GM18507 (cell line): ENCODE measurements around the gene BLM.
"Not testable (repeated sequence)": the region's sequence is repeated elsewhere in the genome, so short reads cannot be mapped to it uniquely, and the experiment has no call there.

Experiments
- DNase-seq: peaks from one replicate; pipeline ENCODE4 v3.0.0; 2011; ENCODE audit warnings: low read depth; ENCODE audit not compliant: insufficient read length; ENCODE audit errors: extremely low spot score
- FAIRE-seq: peaks from 2 replicates; lab custom pipeline; 2011; peaks lifted over from hg19 to GRCh38; lab: Jason Lieb, UNC

BLM gene

DNA sequence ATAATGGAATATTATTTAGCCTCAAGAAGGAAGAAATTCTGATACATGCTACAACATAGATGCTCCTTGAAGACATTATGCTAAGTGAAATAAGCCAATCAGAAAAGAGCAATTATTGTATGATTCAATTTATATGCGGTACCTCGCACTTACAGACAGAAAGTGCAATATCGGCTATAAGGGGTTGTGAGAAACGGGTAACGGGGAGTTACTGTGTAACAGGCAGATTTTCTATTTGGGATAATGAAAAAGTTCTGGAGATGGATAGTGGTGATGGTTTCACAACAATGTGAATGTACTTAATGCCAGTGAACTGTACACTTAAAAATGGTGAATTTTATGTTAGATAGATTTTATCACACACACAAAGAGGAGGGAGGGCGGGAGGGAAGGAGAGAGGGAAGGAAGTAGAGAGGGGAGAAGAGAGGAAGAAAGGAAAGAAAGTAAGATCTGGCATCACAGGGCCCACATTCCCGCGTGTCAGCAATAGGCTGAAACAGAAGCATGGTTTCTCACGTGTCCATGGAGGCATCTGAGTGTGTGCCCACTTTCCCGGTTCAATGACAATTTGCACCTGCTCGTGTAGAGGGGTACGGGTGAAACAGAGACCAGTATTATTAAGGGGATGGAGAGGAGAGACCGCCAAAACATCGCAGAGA, 700 bp upstream of the BLM start:
- no peak for FAIRE-seq
- DNase-seq = no peak

GRCh38 chr15:90718232-90718631, 1.1 kb downstream of the BLM start:
- FAIRE-seq (no peak), DNase-seq (no peak)

DNA sequence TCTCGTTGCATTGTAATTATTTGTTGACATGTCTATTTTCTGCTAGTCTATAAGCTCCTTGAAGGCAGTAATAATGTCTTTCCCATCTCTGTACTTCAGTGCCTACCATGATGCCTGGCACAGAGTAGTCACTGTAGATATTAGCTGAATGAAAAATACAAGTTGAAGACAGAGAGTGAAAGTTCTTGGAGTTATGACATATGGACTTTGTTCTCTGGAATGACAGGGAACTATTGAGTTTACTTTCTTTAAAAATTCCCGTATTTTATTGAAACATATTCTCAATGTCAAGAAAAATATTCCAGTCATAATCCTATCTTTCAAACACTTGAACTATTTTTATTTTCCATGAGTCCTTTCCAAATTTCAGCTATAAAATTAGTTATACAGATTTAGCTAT, 3.0 kb downstream of the BLM start:
- FAIRE-seq = no peak
- DNase-seq = no peak

DNA sequence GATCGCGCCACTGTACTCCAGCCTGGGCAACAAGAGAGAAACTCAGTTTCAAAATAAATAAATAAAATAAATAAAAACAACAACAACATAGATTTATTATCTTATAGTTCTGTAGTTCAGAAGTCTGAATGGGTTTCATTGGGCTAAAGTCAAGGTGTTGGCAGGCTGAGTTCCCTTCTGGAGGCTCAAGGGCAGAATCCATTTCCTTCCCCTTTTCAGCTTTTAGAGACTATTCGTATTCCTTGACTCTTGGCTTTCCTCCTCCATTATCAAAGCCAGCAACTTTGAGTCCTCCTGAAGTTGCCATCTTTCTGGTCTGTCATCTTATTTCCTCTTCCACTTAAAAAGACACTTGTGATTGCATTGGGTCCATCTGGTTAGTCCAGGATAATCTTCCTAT, 12.1 kb downstream of the BLM start:
- DNase-seq (no peak), FAIRE-seq (no peak)

- no peak for DNase-seq
- no peak for FAIRE-seq
These were observed 13.1 kb downstream of the BLM start for GRCh38 chr15:90730290-90730689.

GRCh38 chr15:90735923-90736322, 18.8 kb downstream of the BLM start:
- no peak for DNase-seq
- FAIRE-seq = peak; percentile 21

GRCh38 chr15:90740545-90740944, 23.4 kb downstream of the BLM start:
- not testable (repeated sequence) for FAIRE-seq, DNase-seq

DNA sequence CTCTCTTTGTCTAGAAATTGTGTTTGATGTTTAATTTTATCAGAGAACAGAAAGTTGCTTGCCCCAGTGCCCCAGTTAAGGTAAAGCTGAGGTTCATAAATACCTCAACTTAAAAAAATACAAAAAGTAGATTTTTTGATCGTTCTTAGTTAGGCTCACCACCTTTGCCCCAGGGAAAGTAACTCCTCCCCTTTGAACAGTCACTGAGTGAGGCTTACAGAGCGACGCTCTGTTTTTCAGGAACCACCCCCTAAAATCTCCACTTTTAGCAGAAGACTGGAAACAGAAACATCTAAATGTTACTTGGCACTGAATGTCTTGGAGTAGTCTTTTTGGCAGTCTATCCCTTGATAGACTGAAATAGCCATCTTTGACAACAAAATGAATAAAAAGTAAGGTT, 24.9 kb downstream of the BLM start:
- FAIRE-seq = no peak
- no peak for DNase-seq

DNA sequence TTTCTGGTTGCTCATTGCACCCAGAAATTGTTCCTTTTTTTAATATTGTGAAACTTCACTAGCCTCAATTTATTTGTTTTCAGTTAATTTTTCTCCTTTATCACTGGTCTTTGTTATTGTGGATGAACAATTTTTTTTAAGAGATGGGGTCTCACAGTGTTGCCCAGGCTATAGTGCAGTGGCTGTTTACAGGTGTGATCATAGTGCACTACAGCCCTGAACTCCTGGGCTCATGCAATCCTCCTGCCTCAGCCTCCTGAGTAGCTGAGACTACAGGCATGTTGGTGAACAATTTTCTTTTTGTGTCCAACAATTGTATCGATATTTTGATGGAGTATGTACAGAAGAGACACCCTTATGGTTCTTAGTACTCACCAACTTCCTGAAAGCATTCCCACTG, 26.3 kb downstream of the BLM start:
- no peak for FAIRE-seq
- DNase-seq = no peak

DNA sequence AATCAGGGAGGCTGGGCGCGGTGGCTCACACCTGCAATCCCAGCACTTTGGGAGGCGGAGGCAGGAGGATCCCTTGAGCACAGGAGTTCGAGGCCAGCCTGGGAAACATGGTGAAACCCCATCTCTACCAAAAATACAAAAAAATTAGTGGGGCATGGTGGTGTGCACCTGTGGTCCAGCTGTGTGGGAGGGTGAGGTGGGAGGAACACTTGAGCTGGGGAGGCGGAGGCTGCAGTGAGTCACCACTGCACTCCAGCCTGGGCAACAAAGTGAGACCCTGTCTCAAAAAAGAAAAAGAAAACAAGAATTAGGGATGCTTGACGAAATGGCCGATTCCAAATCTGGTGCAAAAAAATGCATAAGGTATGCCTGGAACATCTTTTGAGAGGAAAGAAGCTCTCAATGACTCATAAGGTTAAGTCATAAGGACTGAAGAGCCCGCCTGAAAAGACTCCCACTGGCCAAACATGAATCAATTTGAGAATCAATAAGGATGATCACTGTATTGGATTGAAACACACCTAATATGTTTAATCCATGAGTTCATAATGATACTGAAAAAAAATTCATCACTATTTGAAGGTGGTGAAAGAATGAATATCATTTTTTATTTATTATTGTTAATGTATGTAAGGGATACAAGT, 27.7 kb downstream of the BLM start:
- no peak for FAIRE-seq
- DNase-seq = no peak

- DNase-seq = no peak
- FAIRE-seq = no peak
These were observed 32.6 kb downstream of the BLM start for GRCh38 chr15:90749754-90750153.

GRCh38 chr15:90750186-90750585, 33.0 kb downstream of the BLM start:
- no peak for DNase-seq
- no peak for FAIRE-seq

DNA sequence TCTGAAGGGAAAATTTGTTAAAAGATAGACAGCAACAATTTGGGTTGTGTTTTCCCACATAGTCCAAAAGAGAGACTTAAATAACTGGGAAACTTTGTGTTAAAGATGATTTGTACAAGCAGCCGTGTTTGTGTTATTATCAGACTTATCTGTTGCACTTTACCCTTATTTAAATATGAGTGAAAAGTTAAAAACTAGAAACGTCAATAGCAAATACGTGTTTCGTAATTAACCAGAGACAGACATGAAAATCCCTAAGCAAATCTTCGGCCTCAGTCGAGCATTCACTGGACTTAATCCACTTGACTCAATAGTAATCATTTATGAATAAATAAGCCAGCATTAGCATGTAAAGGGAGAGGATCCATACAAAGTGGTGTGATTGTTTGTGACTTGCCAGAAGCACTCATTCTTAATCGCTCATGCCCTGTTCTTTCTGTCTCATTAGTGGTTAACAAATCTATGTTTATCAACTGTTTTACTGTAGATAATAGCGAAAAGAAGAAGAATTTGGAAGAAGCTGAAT, 34.2 kb downstream of the BLM start:
- FAIRE-seq (peak; percentile 12), DNase-seq (no peak)

- DNase-seq (no peak), FAIRE-seq (no peak)
These were observed 39.8 kb downstream of the BLM start for GRCh38 chr15:90756916-90757315.

DNA sequence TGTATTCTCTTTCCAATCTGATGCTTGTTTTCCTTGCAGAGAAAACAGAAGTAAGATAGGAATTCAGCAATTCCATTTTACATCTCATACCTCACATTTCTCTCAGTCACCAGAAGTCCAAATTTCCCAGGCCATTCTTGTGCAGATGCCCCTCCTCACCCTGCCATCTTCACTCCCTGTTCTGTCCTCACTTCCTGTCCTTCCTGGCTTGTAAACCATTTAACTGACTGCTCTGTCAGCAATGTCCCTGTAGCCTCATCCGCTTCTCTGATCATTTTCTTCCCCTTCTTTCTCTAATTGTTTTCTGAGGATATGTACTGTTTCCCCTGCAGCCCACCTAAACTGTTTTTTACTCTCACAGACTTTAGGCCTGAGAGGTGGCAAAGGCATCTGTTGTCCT, 40.3 kb downstream of the BLM start:
- DNase-seq = no peak
- FAIRE-seq = no peak

- DNase-seq (no peak), FAIRE-seq (no peak)
These were observed 43.6 kb downstream of the BLM start for GRCh38 chr15:90760661-90761232.

GRCh38 chr15:90761629-90762028, 44.5 kb downstream of the BLM start:
- FAIRE-seq = no peak
- DNase-seq = no peak

- DNase-seq (no peak), FAIRE-seq (no peak)
These were observed 45.0 kb downstream of the BLM start for GRCh38 chr15:90762109-90762508.

DNA sequence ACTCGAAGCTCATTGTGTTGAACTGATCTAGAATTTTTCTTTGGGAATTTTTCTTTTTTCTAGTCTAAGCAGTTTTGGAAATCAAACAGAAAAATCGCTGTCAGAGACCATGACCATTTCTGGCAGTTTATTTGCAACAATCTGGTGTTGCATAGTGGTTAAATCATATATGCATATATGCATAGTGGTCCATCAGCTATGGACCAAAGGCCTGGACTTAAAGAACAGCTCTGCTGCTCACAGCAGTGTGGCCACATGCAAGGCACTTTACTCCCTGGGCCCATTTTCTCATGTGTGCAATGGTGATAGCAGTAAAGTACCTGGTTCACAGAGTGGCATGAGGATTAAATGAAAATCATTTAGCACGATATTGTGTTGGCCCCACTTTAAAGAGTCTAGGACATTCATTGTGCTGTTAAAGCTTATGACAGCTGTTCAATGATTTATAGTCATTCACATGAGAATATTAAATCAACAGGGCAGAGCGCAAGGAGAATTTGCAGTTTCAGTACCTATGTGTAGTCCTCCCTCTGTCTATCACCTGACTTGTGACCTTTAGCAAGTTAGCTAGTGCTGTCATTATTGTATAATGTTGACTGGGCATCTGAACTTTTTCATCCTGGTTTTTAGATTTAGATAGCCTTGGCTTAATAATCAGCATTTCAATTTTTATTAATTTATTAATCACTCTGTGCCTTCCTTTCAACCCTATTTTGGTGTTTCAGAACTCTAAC, 46.4 kb downstream of the BLM start:
- DNase-seq (no peak), FAIRE-seq (no peak)

DNA sequence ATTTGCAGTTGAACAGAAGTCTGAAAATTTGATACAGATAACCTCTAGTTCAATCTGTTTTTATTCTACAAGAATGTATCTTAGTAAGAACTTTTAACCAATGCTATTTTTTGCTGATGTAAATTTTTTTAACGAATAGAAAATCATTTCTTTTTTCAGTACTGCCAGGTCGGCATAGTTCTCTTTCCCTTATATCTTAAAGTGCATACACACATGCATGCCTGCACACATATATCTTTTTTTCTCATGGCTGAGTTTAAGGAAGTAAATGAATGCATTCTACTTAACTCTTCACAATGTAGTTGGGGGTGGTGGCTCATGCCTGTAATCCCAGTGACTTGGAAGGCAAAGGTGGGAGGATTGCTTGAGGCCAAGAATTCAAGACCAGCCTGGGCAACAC, 48.4 kb downstream of the BLM start:
- FAIRE-seq (no peak), DNase-seq (no peak)
